ENCODE results near the gene HNRNPM.
"Not testable (repeated sequence)": the region's sequence is repeated elsewhere in the genome, so short reads cannot be mapped to it uniquely, and the experiment has no call there.

The HNRNPM gene

DNA sequence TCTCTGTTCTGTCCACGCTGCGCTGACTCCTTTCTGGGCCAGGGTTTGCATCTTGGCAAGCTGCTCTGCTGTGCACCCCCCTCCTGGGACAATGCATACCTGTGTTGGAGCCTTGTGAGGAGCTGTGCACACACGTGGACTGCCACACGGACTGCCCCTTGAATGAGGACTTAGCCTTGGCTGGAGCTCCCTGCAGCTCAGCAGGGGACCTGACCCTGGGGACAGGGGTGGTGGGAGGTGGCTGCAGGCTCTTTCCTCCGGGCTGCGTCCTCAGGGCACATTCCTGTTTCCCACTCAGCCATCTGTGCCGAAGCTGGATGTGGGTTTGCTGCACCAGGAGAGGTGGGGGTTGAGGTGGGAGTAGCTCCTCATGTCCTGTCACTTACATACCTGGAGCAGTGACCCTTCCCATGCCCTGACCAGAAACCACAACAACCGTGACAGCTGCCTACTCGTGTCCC lies 46.4 kb upstream of the HNRNPM start:
- H3K4me3 ChIP-seq (replicated peaks in 1 of 2; ENCODE audit: low read depth in 2 of 2, low read length in 2 of 2) = no peak overlapping the region
- no peak for DNase-seq (ENCODE audit: low read depth in 2 of 2)
- TF ChIP-seq, protein P1, sequence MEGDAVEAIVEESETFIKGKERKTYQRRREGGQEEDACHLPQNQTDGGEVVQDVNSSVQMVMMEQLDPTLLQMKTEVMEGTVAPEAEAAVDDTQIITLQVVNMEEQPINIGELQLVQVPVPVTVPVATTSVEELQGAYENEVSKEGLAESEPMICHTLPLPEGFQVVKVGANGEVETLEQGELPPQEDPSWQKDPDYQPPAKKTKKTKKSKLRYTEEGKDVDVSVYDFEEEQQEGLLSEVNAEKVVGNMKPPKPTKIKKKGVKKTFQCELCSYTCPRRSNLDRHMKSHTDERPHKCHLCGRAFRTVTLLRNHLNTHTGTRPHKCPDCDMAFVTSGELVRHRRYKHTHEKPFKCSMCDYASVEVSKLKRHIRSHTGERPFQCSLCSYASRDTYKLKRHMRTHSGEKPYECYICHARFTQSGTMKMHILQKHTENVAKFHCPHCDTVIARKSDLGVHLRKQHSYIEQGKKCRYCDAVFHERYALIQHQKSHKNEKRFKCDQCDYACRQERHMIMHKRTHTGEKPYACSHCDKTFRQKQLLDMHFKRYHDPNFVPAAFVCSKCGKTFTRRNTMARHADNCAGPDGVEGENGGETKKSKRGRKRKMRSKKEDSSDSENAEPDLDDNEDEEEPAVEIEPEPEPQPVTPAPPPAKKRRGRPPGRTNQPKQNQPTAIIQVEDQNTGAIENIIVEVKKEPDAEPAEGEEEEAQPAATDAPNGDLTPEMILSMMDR (IDR thresholded peaks at IDR 0.05; ENCODE audit: low read depth, low read length) = no peak

DNA sequence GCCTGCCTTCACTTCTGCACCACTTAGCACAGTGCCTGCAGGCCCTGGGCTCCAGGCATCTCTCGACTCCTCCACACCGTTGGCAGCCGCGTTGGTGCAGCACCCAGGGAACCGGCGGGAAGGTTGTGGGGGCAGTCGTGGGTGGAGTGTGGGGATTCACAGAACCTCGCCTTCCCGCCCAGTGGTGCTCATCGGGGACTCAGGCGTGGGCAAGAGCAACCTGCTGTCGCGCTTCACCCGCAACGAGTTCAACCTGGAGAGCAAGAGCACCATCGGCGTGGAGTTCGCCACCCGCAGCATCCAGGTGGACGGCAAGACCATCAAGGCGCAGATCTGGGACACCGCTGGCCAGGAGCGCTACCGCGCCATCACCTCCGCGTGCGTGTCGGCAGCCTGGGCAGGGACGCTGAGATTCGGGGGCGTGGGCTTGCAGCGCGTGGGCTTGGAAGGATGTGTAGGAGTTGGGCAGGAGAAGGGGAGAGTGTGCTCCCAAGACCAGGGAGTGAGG lies 45.0 kb upstream of the HNRNPM start:
- no peak for DNase-seq (ENCODE audit: low read depth in 2 of 2)
- H3K4me3 ChIP-seq (replicated peaks in 1 of 2; ENCODE audit: low read depth in 2 of 2, low read length in 2 of 2) = no peak overlapping the region
- TF ChIP-seq, protein P1 (IDR thresholded peaks at IDR 0.05; ENCODE audit: low read depth, low read length) = no peak

DNA sequence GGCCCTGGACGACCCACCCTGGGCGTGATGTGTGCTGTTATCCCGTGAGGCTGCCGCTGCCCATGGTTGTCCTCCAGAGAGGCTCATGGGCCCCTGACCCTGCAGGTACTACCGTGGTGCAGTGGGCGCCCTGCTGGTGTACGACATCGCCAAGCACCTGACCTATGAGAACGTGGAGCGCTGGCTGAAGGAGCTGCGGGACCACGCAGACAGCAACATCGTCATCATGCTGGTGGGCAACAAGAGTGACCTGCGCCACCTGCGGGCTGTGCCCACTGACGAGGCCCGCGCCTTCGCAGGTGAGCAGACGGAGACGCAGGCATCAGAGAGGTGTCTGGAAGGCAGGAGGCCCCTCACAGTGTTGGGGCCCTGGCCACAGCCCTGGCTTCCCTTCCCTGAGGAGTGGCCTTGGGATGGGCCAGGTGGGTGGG lies 42.8 kb upstream of the HNRNPM start:
- no peak for DNase-seq (ENCODE audit: low read depth in 2 of 2)
- TF ChIP-seq, protein P1 (IDR thresholded peaks at IDR 0.05; ENCODE audit: low read depth, low read length) = no peak
- no peak overlapping the region for H3K4me3 ChIP-seq (replicated peaks in 1 of 2; ENCODE audit: low read depth in 2 of 2, low read length in 2 of 2)

DNA sequence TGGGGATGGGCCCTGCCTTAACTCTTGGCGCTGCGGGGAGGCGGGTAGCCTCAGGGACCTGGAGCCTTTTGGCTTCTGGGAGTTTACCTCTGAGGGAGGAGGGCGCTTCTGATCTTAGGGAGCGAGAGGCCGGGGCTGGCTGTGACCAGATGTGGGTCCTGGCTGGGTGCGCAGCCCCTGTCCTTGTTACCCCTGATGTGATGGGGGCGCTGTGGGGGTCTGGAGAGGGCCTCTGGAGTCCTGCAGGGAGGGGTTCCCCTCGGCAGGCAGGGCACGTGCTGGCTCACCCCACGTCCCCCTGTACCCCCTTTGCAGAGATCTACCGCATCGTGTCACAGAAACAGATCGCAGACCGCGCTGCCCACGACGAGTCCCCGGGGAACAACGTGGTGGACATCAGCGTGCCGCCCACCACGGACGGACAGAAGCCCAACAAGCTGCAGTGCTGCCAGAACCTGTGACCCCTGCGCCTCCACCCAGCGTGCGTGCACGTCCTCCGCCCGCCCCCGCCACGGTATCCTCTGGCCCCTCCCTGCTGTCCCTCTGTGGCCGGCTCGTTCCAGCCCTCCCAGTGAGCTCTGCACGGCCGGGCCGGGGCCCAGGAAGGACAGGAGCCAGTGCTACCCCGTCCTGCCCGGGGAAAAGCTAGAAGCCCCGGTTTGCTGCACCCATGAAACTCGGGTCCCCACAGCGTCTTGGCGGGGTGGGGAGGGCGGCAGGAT lies 41.5 kb upstream of the HNRNPM start:
- no peak overlapping the region for H3K4me3 ChIP-seq (replicated peaks in 1 of 2; ENCODE audit: low read depth in 2 of 2, low read length in 2 of 2)
- TF ChIP-seq, protein P1 (IDR thresholded peaks at IDR 0.05; ENCODE audit: low read depth, low read length) = no peak

DNA sequence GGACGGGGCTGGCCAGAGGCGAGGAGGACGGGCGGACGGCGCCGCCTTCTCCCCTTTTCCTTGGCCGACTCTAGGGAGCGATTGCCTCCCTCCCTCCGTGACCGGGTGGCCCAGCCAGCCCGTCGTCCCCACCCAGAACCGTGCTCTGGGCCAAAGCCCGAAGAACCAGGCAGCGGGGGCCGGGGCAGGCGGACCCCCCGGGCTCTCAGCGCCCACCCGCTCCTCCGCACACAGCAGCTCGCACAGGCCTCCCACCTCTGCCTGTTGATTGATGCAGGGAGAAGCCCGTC lies 41.0 kb upstream of the HNRNPM start:
- H3K4me3 ChIP-seq (replicated peaks in 1 of 2; ENCODE audit: low read depth in 2 of 2, low read length in 2 of 2) = no peak overlapping the region
- TF ChIP-seq, protein P1 (IDR thresholded peaks at IDR 0.05; ENCODE audit: low read depth, low read length) = no peak
- DNase-seq (ENCODE audit: low read depth in 2 of 2) = no peak

More for the DNA sequence above, 41.5 kb upstream of the HNRNPM start:
- no peak for DNase-seq (ENCODE audit: low read depth in 2 of 2)

DNA sequence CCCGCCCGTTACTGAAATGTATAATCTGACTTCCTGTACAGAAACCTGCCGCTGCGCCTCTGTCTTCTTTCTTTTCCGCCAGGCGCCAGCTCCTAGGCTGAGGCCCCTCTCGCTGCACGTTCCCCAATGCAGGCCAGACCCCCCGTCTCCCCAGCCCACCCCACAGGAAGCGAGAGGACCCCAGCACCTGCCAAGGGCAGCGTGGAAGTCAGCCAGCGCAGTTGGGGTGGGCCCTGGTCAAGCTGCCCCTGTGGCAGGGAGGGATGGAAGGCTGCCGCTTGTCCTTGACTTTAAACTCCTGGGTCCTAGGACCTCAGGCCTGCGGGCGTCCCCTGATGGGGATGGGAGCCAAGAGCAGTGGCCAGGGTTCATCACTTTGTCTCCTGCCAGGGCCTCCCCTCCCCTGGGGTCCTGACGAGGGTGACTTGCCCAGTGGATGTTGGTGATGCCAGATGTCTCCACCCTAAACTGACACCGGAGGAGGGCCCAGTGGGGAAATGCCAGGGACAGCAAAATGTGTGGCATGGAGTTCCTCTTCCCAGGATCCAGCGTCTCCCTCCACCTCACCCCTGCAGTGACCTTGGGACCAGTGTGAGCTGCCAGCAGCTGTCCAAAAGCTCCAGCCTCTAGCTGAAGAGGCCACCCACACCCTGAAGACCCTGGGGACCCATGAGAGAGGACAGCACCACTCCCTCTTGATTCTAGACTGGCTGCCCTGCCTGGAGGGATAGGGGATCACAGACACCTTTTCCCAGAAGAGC lies 40.2 kb upstream of the HNRNPM start:
- TF ChIP-seq, protein P1 (IDR thresholded peaks at IDR 0.05; ENCODE audit: low read depth, low read length) = no peak
- DNase-seq (ENCODE audit: low read depth in 2 of 2) = no peak
- H3K4me3 ChIP-seq (replicated peaks in 1 of 2; ENCODE audit: low read depth in 2 of 2, low read length in 2 of 2) = no peak overlapping the region

DNA sequence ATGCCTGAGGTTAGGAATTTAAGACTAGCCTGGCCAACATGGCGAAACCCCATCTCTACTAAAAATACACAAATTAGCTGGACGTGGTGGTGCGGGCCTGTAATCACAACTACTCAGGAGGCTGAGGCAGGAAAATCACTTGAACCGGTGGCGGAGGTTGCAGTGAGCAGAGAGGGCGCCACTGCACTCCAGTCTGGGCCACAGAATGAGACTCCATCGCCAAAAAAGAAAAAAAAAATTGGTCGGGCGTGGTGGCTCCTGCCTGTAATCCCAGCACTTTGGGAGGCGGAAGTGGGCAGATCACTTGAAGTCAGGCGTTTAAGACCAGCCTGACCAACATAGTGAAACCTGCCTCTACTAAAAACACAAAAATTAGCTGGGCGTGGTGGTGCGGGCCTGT lies 34.1 kb upstream of the HNRNPM start:
- not testable (repeated sequence) for DNase-seq (ENCODE audit: low read depth in 2 of 2); H3K4me3 ChIP-seq (replicated peaks in 1 of 2; ENCODE audit: low read depth in 2 of 2, low read length in 2 of 2)
